Measurements from ENCODE around the gene ZNF777.

The ZNF777 gene

DNA sequence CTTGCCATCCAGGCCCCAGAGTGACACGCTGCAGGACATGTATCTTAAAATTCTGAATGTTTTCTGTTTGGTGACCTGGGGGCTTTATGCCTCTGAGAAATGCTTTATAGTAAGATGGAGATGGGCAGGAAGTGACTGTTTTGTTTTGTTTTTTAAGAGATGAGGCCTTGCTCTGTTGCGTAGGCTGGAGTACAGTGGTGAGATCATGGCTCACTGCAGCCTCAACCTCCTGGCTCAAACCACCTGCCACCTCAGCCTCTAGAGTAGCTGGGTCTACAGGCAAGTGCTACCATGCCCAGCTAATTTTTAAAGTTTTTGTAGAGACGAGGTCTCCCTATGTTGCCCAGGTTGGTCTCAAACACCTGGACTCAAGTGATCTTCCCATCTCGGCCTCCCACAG lies 20.6 kb downstream of the ZNF777 start:
- TF ChIP-seq, protein P1, sequence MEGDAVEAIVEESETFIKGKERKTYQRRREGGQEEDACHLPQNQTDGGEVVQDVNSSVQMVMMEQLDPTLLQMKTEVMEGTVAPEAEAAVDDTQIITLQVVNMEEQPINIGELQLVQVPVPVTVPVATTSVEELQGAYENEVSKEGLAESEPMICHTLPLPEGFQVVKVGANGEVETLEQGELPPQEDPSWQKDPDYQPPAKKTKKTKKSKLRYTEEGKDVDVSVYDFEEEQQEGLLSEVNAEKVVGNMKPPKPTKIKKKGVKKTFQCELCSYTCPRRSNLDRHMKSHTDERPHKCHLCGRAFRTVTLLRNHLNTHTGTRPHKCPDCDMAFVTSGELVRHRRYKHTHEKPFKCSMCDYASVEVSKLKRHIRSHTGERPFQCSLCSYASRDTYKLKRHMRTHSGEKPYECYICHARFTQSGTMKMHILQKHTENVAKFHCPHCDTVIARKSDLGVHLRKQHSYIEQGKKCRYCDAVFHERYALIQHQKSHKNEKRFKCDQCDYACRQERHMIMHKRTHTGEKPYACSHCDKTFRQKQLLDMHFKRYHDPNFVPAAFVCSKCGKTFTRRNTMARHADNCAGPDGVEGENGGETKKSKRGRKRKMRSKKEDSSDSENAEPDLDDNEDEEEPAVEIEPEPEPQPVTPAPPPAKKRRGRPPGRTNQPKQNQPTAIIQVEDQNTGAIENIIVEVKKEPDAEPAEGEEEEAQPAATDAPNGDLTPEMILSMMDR (IDR thresholded peaks at IDR 0.05; ENCODE audit: control insufficient read depth, extremely low read depth, insufficient read depth) = no peak
- no peak overlapping the region for H3K4me3 ChIP-seq (ENCODE audit: low read depth, low read length)
- no peak for DNase-seq (ENCODE audit: low read depth)

DNA sequence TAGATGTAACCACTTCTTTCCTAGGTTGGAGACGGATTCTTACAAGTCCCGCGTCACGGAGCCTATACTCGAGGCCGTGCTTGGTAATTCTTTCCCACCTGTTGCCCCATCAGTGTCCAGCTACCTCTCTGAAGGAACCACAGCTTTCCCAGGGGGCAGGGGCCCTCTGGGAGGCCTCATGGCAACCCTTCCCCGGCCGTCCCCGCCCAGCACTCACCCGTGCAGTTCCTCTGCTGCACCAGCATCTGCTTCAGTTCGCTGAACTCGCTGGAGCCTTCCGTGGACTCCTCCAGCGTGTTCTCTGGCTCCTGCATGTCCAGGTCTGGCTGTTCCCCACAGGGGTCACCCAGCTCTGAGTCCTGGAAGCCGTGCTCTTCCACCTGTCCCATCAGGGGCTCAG lies 24.5 kb downstream of the ZNF777 start:
- no peak overlapping the region for H3K4me3 ChIP-seq (ENCODE audit: low read depth, low read length)
- no peak for DNase-seq (ENCODE audit: low read depth)
- TF ChIP-seq, protein P1 (IDR thresholded peaks at IDR 0.05; ENCODE audit: control insufficient read depth, extremely low read depth, insufficient read depth) = no peak

DNA sequence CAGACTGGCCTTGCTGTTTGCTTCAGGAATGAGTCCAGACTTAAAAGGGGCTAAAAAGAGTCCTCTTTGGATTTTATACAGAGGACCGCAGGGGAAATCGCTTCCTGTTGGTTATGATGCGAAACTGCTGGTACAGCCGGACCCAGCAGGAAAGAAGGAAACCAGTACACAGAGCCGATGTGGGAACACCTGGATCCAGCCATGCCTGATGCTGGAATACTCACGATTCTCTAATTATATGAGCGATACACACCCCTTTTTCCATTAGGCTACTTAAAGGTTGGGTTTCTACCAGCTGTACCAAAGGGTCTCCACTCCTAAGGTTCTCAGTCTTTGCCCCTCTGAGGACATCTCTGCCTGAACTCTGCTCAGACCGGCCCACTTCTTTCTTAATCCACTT lies 27.7 kb downstream of the ZNF777 start:
- H3K4me3 ChIP-seq (ENCODE audit: low read depth, low read length) = no peak overlapping the region
- TF ChIP-seq, protein P1 (IDR thresholded peaks at IDR 0.05; ENCODE audit: control insufficient read depth, extremely low read depth, insufficient read depth) = no peak
- DNase-seq (ENCODE audit: low read depth) = no peak

DNA sequence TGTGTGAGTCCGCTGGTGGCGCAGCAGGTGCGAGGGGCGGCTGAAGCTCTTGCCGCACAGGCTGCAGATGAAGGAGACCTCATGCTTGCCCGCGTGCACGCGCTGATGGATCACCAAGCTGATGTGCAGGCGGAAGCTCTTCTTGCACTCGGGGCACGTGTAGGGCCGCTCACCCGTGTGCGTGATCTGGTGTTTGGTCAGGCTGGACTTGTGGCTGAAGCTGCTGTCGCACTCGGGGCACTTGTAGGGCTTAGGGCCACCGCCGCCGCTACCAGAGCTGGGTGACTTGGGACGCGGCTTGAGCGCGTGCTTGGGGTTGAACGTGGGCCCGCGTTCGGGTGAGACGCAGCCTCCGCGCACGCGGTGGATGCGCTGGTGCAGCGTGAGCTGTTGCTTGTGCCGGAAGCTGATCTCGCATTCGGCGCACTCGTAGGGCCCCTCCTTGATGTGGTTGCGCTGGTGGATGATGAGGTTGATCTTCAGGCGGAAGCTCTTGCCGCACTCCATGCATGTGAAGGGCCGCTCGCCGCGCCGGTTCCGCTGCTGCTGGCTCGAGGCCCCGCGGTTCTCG lies 28.7 kb downstream of the ZNF777 start:
- DNase-seq (ENCODE audit: low read depth) = no peak
- H3K4me3 ChIP-seq (ENCODE audit: low read depth, low read length) = no peak overlapping the region
- TF ChIP-seq, protein P1 (IDR thresholded peaks at IDR 0.05; ENCODE audit: control insufficient read depth, extremely low read depth, insufficient read depth) = no peak

DNA sequence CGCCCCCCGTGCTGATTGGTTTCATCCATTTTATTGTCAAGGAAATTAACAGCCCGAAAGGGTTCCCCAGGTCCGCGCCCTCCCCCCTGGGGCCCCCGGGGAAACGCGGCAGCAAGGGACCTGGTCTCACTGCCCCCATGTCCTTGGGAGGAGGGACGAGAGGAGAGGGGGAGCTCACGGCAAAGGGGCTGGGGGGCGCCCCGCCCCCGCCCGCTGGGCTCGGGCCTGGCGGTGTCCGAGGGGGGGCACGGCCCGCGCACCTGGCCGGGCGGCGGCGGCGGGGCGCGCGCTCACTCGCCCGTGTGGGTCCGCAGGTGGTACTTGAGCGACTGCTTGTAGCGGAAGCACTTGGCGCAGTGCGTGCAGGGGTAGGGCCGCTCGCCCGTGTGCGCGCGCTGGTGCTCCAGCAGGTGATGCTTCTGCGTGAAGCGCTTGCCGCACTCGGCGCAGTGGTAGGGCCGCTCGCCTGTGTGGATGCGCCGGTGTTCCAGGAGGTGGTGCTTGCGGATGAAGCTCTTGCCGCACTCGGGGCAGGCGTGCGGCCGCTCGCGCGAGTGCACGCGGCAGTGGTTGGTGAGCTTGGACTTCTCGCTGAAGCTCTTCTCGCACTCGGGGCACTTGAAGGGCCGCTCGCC lies 29.3 kb downstream of the ZNF777 start:
- H3K4me3 ChIP-seq (ENCODE audit: low read depth, low read length) = no peak overlapping the region
- TF ChIP-seq, protein P1 (IDR thresholded peaks at IDR 0.05; ENCODE audit: control insufficient read depth, extremely low read depth, insufficient read depth) = no peak
- DNase-seq (ENCODE audit: low read depth) = no peak

DNA sequence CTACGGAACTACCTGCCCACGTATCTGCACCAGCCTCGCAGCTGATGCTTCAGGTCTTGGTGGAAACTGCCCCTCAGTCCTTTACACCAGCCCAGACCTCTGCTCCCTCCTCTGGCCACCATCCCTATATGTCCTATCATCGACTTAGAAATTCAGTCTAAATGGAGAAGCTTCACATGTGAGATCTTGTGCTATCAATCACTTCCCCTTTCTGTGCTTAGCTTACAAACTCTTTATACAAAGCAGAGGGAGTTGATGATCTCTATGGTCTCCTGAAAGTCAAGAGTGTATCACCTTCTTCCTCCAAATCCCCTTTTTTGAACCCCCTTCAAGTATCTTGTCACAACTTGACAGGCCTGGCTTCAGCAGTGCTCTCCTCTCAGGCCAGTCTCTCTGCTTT lies 30.7 kb downstream of the ZNF777 start:
- H3K4me3 ChIP-seq (ENCODE audit: low read depth, low read length) = no peak overlapping the region
- DNase-seq (ENCODE audit: low read depth) = no peak
- TF ChIP-seq, protein P1 (IDR thresholded peaks at IDR 0.05; ENCODE audit: control insufficient read depth, extremely low read depth, insufficient read depth) = no peak

DNA sequence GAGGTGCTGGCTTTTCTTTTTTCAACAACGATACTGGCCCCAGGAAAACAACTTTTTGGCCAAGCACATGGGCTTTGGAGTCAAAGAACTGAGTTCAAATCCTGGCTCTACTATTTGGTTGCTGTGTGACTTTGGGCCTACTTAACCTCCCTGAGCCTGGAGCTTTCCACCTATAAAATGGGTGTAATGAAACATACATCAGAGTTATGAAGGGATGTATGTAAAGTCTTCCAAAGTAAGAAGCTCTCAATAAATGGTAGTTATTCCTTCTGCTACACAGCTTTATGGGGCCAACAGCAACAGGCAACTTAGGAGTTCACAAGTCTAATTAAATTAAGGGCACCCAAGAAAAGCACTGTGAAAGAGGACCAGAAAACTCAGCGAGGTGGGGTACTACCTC lies 33.0 kb downstream of the ZNF777 start:
- TF ChIP-seq, protein P1 (IDR thresholded peaks at IDR 0.05; ENCODE audit: control insufficient read depth, extremely low read depth, insufficient read depth) = no peak
- H3K4me3 ChIP-seq (ENCODE audit: low read depth, low read length) = no peak overlapping the region
- no peak for DNase-seq (ENCODE audit: low read depth)

All from LNCaP clone FGC (cell line).